C4-2B (cell line): ENCODE results near the gene SMARCC2.

Source experiments
- CTCF ChIP-seq: fragments of 450-650 bp; conservative IDR thresholded peaks from 2 replicates; pipeline ENCODE4 v1.5.1; 2017; ENCODE audit warnings: mild to moderate bottlenecking
- ZFX ChIP-seq: fragments of 450-650 bp; IDR thresholded peaks from 2 replicates; pipeline ENCODE4 v1.6.1; 2017

GRCh38 chr12:56186957-56187356 lies 2.3 kb downstream of the SMARCC2 start:
- no peak for TF ChIP-seq CTCF
- TF ChIP-seq ZFX = no peak
